GM12878 (cell line): Measurements from ENCODE around the gene TTC31.

Experiments
- CREM ChIP-seq: IDR thresholded peaks from 2 replicates; pipeline ENCODE4 v1.6.1; 2014; ENCODE audit warnings: antibody characterized with exemption, low read depth
- MTA2 ChIP-seq: fragments of 450-650 bp; IDR thresholded peaks from 2 replicates; pipeline ENCODE4 v1.6.1; 2016; ENCODE audit warnings: low read depth, mild to moderate bottlenecking, moderate library complexity
- NFIC ChIP-seq: IDR thresholded peaks from 2 replicates; pipeline ENCODE4 v1.6.1; 2012; ENCODE audit warnings: low read depth, mild to moderate bottlenecking, inconsistent platforms, low read length, moderate library complexity
- NRF1 ChIP-seq: conservative IDR thresholded peaks from 2 replicates; pipeline ENCODE4 v1.6.1; 2011; ENCODE audit warnings: mild to moderate bottlenecking, low read depth, low read length, improper control_type of control experiment
- PAX8 ChIP-seq: fragments of 450-650 bp; IDR thresholded peaks from 2 replicates; pipeline ENCODE4 v1.6.1; 2017; ENCODE audit warnings: mild to moderate bottlenecking, moderate library complexity
- POLR2A ChIP-seq: IDR thresholded peaks from 2 replicates; pipeline ENCODE4 v1.6.1; 2011; ENCODE audit warnings: low read depth, mild to moderate bottlenecking, low read length
- POLR2AphosphoS5 ChIP-seq: IDR thresholded peaks from 2 replicates; pipeline ENCODE4 v1.6.1; 2011; ENCODE audit warnings: mild to moderate bottlenecking, low read length, inconsistent platforms
- RAD21 ChIP-seq: IDR thresholded peaks from 2 replicates; pipeline ENCODE4 v1.6.1; 2011; ENCODE audit warnings: mild to moderate bottlenecking, low read depth, low read length, moderate library complexity; ENCODE audit not compliant: insufficient read depth
- YY1 ChIP-seq: IDR thresholded peaks from 2 replicates; pipeline ENCODE4 v1.6.1; 2011; ENCODE audit warnings: low read depth, mild to moderate bottlenecking, low read length
- TF ChIP-seq, protein P1 (sequence below), 3 experiments: IDR thresholded peaks in 2 of 3; conservative IDR thresholded peaks in 1 of 3; 2 replicates each; pipeline ENCODE4 v1.5.1; 2011; ENCODE audit warnings: low read depth in 3 of 3, low read length in 3 of 3, mild to moderate bottlenecking in 3 of 3, control low read depth in 2 of 3, moderate library complexity in 2 of 3, inconsistent platforms in 1 of 3, mixed read lengths in 1 of 3; ENCODE audit not compliant: control insufficient read depth in 2 of 3, insufficient read depth in 1 of 3; ENCODE audit errors: extremely low read depth in 1 of 3
- TF ChIP-seq, protein P2 (sequence below): IDR thresholded peaks from 2 replicates; pipeline ENCODE4 v1.6.1; 2012; ENCODE audit warnings: low read depth, low read length, improper control_type of control experiment

- TF ChIP-seq, protein P1, sequence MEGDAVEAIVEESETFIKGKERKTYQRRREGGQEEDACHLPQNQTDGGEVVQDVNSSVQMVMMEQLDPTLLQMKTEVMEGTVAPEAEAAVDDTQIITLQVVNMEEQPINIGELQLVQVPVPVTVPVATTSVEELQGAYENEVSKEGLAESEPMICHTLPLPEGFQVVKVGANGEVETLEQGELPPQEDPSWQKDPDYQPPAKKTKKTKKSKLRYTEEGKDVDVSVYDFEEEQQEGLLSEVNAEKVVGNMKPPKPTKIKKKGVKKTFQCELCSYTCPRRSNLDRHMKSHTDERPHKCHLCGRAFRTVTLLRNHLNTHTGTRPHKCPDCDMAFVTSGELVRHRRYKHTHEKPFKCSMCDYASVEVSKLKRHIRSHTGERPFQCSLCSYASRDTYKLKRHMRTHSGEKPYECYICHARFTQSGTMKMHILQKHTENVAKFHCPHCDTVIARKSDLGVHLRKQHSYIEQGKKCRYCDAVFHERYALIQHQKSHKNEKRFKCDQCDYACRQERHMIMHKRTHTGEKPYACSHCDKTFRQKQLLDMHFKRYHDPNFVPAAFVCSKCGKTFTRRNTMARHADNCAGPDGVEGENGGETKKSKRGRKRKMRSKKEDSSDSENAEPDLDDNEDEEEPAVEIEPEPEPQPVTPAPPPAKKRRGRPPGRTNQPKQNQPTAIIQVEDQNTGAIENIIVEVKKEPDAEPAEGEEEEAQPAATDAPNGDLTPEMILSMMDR (IDR thresholded peaks at IDR 0.05 in 2 of 3, conservative IDR thresholded peaks at IDR 0.05 in 1 of 3; ENCODE audit: control insufficient read depth in 2 of 3, extremely low read depth in 1 of 3, insufficient read depth in 1 of 3, low read depth in 3 of 3, low read length in 3 of 3), result peak; percentile 2 to 38 (median 30); a peak in 1 of 6 replicates
- no peak; the same call in none of the 2 replicates for TF ChIP-seq POLR2A
- TF ChIP-seq RAD21, result no peak
- TF ChIP-seq NFIC, result no peak
- TF ChIP-seq MTA2, result no peak
- TF ChIP-seq NRF1, result no peak
- TF ChIP-seq, protein P2, sequence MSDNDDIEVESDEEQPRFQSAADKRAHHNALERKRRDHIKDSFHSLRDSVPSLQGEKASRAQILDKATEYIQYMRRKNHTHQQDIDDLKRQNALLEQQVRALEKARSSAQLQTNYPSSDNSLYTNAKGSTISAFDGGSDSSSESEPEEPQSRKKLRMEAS, result no peak
- 0 out of 2 replicates have a peak, but pooled peaks have one; percentile 12 for TF ChIP-seq POLR2AphosphoS5
- no peak for TF ChIP-seq CREM
- TF ChIP-seq PAX8, result no peak
- TF ChIP-seq YY1, result no peak; the same call in 1 of the 2 replicates
These were observed 21.5 kb upstream of the TTC31 start for GRCh38 chr2:74461187-74462053.
